Vagina (tissue), 2 donors: ENCODE measurements around the gene AJM1. TPM values are rescaled to one million over a fixed set of nuclear protein-coding genes. Genes with fewer than 3 reads are reported as not detected.
A peak's percentile ranks its signal among the peaks of the same experiment; 100 is the strongest.
"Not testable (repeated sequence)": the region's sequence is repeated elsewhere in the genome, so short reads cannot be mapped to it uniquely, and the experiment has no call there.

Source experiments
- DNase-seq, 2 donors: peaks; one replicate each; pipeline ENCODE4 v3.0.0-alpha.2; 2017; ENCODE audit errors: extremely low spot score in 2 of 2
- H3K27ac ChIP-seq: fragments of 200-600 bp; sonication (generic); one replicate; pipeline ENCODE4 v1.5.1; 2019
- H3K27me3 ChIP-seq: fragments of 200-600 bp; sonication (generic); one replicate; pipeline ENCODE4 v1.5.1; 2019
- H3K36me3 ChIP-seq, 2 donors: fragments of 200-600 bp; sonication (generic); one replicate each; pipeline ENCODE4 v1.5.1; 2017 to 2019
- H3K4me1 ChIP-seq: fragments of 200-600 bp; sonication (generic); one replicate; pipeline ENCODE4 v1.5.1; 2019
- H3K4me3 ChIP-seq, 2 donors: fragments of 200-600 bp; sonication (generic); 1 replicate in 1 of 2; 2 replicates in 1 of 2; pipeline ENCODE4 v1.5.1; 2016 to 2019
- H3K9me3 ChIP-seq: fragments of 200-600 bp; sonication (generic); one replicate; pipeline ENCODE4 v1.5.1; 2019
- POLR2A ChIP-seq, 2 donors: fragments of 450-650 bp; IDR thresholded peaks; one replicate each; pipeline ENCODE4 v1.6.1; 2017; ENCODE audit warnings: antibody characterized with exemption in 2 of 2, mild to moderate bottlenecking in 2 of 2, moderate library complexity in 2 of 2
- POLR2AphosphoS5 ChIP-seq, 2 donors: sonication (generic); formaldehyde crosslinking; IDR thresholded peaks; one replicate each; pipeline ENCODE4 v1.9.0; 2017; ENCODE audit warnings: antibody characterized with exemption in 2 of 2, mild to moderate bottlenecking in 2 of 2, low read depth in 1 of 2; ENCODE audit not compliant: insufficient read depth in 1 of 2
- intact Hi-C: fragments of 100-400 bp; cut with DNase I; formaldehyde crosslinking; loops from one replicate; pipeline ENCODE4 v1.15.1; 2023
- total RNA-seq: library from RNA; depleted of rRNA; stranded (reverse); fragments of >200 nt; gene quantifications from one replicate; pipeline ENCODE4 v1.2.3, GENCODE V29; 2016
- TF ChIP-seq, protein P1 (sequence below), 3 experiments: fragments of 450-650 bp in 2 of 3; fragments of 200-600 bp in 1 of 3; sonication (generic) in 1 of 3; IDR thresholded peaks; one replicate each; pipeline ENCODE4 v1.5.1; 2017 to 2019; ENCODE audit warnings: antibody characterized with exemption in 3 of 3, mild to moderate bottlenecking in 2 of 3, moderate library complexity in 2 of 3

AJM1 gene
- total RNA-seq, 1 donor from 2014 or later: 1.2 TPM

GRCh38 chr9:136882109-136882946, 40.0 kb downstream of the AJM1 start:
- no peaks in the 10 kb centered on the region for H3K27me3 ChIP-seq
- DNase-seq: peak in 1 of 2 donors; percentile 83
- H3K9me3 ChIP-seq: no peaks in the 10 kb centered on the region
- no peaks in the 10 kb centered on the region for H3K36me3 ChIP-seq
- TF ChIP-seq, protein P1, sequence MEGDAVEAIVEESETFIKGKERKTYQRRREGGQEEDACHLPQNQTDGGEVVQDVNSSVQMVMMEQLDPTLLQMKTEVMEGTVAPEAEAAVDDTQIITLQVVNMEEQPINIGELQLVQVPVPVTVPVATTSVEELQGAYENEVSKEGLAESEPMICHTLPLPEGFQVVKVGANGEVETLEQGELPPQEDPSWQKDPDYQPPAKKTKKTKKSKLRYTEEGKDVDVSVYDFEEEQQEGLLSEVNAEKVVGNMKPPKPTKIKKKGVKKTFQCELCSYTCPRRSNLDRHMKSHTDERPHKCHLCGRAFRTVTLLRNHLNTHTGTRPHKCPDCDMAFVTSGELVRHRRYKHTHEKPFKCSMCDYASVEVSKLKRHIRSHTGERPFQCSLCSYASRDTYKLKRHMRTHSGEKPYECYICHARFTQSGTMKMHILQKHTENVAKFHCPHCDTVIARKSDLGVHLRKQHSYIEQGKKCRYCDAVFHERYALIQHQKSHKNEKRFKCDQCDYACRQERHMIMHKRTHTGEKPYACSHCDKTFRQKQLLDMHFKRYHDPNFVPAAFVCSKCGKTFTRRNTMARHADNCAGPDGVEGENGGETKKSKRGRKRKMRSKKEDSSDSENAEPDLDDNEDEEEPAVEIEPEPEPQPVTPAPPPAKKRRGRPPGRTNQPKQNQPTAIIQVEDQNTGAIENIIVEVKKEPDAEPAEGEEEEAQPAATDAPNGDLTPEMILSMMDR (IDR thresholded peaks at IDR 0.05): no peak
- peak; percentile 30 to 41 for TF ChIP-seq POLR2AphosphoS5 (IDR thresholded peaks at IDR 0.05; ENCODE audit: insufficient read depth in 1 of 2, low read depth in 1 of 2)
- TF ChIP-seq POLR2A (IDR thresholded peaks at IDR 0.05): no peak
- intact Hi-C loops: no loop called here
- peak overlapping the region; percentile 38 for H3K27ac ChIP-seq
- H3K4me3 ChIP-seq: no peak overlapping the region
- peaks cover 33% of the 10 kb centered on the region for H3K4me1 ChIP-seq

DNA sequence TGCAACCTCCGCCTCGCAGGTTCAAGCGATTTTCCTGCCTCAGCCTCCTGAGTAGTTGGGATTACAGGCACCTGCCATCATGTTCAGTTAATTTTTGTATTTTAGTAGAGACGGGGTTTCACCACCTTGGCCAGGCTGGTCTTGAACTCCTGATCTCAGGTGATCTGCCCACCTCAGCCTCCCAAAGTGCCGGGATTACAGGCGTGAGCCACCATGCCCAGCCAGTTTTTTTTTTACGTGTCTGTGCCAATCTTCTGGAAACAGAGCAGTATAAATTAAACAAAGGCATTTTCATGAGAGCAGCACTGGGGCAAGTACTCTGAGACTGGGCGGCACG, 40.6 kb downstream of the AJM1 start:
- H3K36me3 ChIP-seq, H3K27ac ChIP-seq, H3K4me3 ChIP-seq, intact Hi-C loops, H3K27me3 ChIP-seq, H3K9me3 ChIP-seq, DNase-seq: not testable (repeated sequence)
- peaks cover 39% of the 10 kb centered on the region for H3K4me1 ChIP-seq

DNA sequence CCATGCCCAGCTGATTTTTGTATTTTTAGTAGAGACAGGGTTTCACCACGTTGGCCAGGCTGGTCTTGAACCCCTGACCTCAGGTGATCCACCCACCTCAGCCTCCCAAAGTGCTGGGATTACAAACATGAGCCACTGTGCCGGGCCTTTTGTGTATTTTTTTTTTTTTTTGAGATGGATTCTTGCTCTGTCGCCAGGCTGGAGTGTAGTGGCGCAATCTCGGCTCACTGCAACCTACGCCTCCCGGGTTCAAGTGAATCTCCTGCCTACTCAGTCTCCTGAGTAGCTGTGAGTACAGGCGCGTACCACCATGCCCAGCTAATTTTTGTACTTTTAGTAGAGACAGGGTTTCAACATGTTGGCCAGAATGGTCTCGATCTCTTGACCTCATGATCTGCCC, 41.4 kb downstream of the AJM1 start:
- peaks cover 41% of the 10 kb centered on the region for H3K4me1 ChIP-seq
- H3K4me3 ChIP-seq, H3K27me3 ChIP-seq, H3K9me3 ChIP-seq, H3K27ac ChIP-seq, DNase-seq, H3K36me3 ChIP-seq: not testable (repeated sequence)
- intact Hi-C loops: loop anchor here (2.0 kb wide), 1 partner anchor 93 kb away; the partner anchor contains the start of gene TMEM141

DNA sequence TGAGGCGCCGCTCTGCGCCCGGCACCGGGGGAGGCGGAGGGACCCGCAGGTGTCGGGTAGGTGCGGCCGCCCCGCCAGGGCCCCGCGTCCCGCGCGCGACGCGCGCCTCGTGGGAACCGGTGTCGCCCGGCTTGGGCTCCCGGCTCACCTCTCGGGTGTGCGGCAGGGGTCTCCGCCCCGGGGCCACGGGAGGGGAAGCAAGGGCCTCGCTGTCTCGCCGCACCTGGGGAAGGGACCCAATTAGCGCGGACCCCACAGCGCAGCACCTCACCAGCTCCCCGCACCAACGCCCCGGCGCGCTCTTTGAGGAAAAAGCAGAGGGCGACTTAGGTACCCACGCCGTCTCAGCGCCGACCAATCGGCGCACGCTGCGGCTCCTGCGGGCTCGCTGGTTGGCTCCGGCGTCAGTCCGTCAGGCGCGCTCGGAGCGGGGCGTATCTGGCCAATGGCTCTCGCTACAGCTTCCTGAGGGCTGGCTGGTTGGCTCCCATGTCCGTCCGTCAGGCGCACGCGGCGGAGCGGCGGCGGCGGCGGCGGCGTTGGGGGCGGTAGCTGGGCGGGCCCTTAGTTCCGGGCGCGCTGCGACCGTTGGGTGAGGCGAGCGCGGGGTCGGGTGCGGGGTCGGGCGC, 43.8 kb downstream of the AJM1 start, which contains the start of gene TRAF2:
TRAF2 (plus strand) TSS at position 567 of the 629 bp plus-strand sequence. CDS start 12,225 bp downstream, outside the sequence.
- intact Hi-C loops: loop anchor here (2.0 kb wide), 1 partner anchor 95 kb away; the partner anchor contains the start of gene TMEM141
- TF ChIP-seq POLR2AphosphoS5 (IDR thresholded peaks at IDR 0.05; ENCODE audit: insufficient read depth in 1 of 2, low read depth in 1 of 2) (peak; percentile 67 to 71), POLR2A (IDR thresholded peaks at IDR 0.05) (peak; percentile 4 to 39)
- TF ChIP-seq, protein P1 (IDR thresholded peaks at IDR 0.05): no peak
- H3K9me3 ChIP-seq: no peaks in the 10 kb centered on the region
- H3K4me3 ChIP-seq: peak within 1 kb of the TSS; percentile 94 to 97
- DNase-seq: peak in 1 of 2 donors; percentile 97
- no peaks in the 10 kb centered on the region for H3K27me3 ChIP-seq
- H3K27ac ChIP-seq: peak within 1 kb of the TSS; percentile 88
- no peaks in the 10 kb centered on the region for H3K36me3 ChIP-seq
- peaks cover 41% of the 10 kb centered on the region for H3K4me1 ChIP-seq

GRCh38 chr9:136886610-136887597, 44.6 kb downstream of the AJM1 start:
- peak in 1 of 2 donors; percentile 83 for DNase-seq
- Histone ChIP-seq H3K27me3 (no peaks in the 10 kb centered on the region), H3K4me1 (peaks cover 36% of the 10 kb centered on the region), H3K36me3 (no peaks in the 10 kb centered on the region), H3K4me3 (peak overlapping the region; percentile 94 to 97), H3K27ac (peak overlapping the region; percentile 88), H3K9me3 (no peaks in the 10 kb centered on the region)
- intact Hi-C loops: no loop called here
- TF ChIP-seq POLR2AphosphoS5 (IDR thresholded peaks at IDR 0.05; ENCODE audit: insufficient read depth in 1 of 2, low read depth in 1 of 2) (no peak), POLR2A (IDR thresholded peaks at IDR 0.05) (no peak)
- TF ChIP-seq, protein P1 (IDR thresholded peaks at IDR 0.05): peak in 1 of 3 experiments; percentile 9
